ENCODE results near the gene MANF. TPM values are rescaled to one million over a fixed set of nuclear protein-coding genes. Genes with fewer than 3 reads are reported as not detected.
A peak's percentile ranks its signal among the peaks of the same experiment; 100 is the strongest.

Gene MANF
- total RNA-seq, 1 experiment from 2014 or later, result 271 TPM

- no TSS peak for BruUV-seq (replicated peaks)
These were observed 46.5 kb upstream of the MANF start for GRCh38 chr3:51338632-51339031.

DNA sequence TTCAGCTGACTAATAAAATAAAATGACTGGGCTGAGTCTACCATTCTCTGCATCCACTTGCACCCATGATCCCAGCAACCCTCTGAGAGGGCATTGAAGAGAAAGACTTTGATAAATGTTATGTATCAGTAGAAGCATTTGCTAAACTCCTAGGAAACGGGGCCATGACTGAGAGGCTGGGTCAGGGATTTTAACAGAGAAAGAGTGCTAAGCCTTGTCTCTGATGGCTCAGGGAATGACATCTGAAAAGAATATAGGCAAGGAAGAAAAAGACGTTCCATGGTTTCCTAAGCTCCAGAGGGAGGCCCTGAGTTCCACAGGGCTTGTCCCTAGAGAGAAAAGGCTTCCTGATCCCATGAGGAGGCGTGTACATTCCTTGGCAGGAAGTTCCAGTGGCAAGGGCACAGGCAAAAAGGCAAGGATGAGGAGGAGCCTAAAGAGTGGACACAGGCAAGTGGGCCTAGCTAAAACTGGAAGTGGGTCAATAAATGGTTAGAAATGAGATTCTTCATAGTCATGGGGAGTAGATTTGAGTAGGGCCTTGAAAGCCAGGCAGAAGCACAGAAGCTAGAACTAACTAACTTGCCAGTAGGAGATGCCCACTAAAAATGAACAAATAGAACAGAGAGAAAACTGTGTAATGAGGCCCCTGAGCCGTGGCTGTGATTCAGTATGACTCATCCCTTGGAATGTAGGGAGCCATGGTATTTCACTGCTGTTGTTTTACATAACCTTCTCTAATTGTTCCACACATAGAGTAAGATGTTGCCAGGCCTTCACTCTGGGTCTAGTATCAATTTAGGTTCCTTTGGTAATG lies 44.9 kb upstream of the MANF start:
- Mint-ChIP-seq H3K9me3 (ENCODE audit: unreplicated experiment) (no peaks in the 10 kb centered on the region), H3K27ac (ENCODE audit: low read depth, unreplicated experiment) (peak overlapping the region; percentile 97), H3K4me3 (ENCODE audit: unreplicated experiment) (peak overlapping the region; percentile 17), H3K27me3 (ENCODE audit: insufficient read depth, unreplicated experiment) (no peaks in the 10 kb centered on the region), H3K4me1 (ENCODE audit: insufficient read depth, unreplicated experiment) (peaks cover 46% of the 10 kb centered on the region), H3K36me3 (ENCODE audit: insufficient read depth, unreplicated experiment) (no peaks in the 10 kb centered on the region)
- intact Hi-C loops (cut with micrococcal nuclease), result loop anchor here (2.0 kb wide), 1 partner anchor 33 kb away; no protein-coding TSS in a partner anchor
- peak; percentile 91 for DNase-seq (ENCODE audit: unreplicated experiment)
- ChIA-PET POLR2A (interaction anchor here (0.7 to 2.3 kb wide), 2 partner anchors 45 to 724 kb away, joined by 3 to 9 read pairs; partner anchors contain the start of gene MANF), CTCF (interaction anchor here (0.6 to 2.0 kb wide), 12 partner anchors 9 to 724 kb away, joined by 3 to 8 read pairs (median 3); no protein-coding TSS in a partner anchor)
- TSS peak; percentile 97 for BruUV-seq (replicated peaks)
- TF ChIP-seq, protein P1, sequence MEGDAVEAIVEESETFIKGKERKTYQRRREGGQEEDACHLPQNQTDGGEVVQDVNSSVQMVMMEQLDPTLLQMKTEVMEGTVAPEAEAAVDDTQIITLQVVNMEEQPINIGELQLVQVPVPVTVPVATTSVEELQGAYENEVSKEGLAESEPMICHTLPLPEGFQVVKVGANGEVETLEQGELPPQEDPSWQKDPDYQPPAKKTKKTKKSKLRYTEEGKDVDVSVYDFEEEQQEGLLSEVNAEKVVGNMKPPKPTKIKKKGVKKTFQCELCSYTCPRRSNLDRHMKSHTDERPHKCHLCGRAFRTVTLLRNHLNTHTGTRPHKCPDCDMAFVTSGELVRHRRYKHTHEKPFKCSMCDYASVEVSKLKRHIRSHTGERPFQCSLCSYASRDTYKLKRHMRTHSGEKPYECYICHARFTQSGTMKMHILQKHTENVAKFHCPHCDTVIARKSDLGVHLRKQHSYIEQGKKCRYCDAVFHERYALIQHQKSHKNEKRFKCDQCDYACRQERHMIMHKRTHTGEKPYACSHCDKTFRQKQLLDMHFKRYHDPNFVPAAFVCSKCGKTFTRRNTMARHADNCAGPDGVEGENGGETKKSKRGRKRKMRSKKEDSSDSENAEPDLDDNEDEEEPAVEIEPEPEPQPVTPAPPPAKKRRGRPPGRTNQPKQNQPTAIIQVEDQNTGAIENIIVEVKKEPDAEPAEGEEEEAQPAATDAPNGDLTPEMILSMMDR (IDR thresholded peaks at IDR 0.05; ENCODE audit: unreplicated experiment), result no peak

More at GRCh38 chr3:51338632-51339031, 46.5 kb upstream of the MANF start:
- POLR2A ChIA-PET, result interaction anchor here (1.1 kb wide), 1 partner anchor 33 kb away, joined by 5 read pairs; no protein-coding TSS in a partner anchor
- Mint-ChIP-seq H3K27me3 (ENCODE audit: insufficient read depth, unreplicated experiment) (no peaks in the 10 kb centered on the region), H3K9me3 (ENCODE audit: unreplicated experiment) (no peaks in the 10 kb centered on the region), H3K4me1 (ENCODE audit: insufficient read depth, unreplicated experiment) (peaks cover 32% of the 10 kb centered on the region), H3K4me3 (ENCODE audit: unreplicated experiment) (no peak overlapping the region), H3K36me3 (ENCODE audit: insufficient read depth, unreplicated experiment) (no peaks in the 10 kb centered on the region), H3K27ac (ENCODE audit: low read depth, unreplicated experiment) (no peak overlapping the region)
- CTCF ChIA-PET, result interaction anchor here (0.6 to 2.0 kb wide), 8 partner anchors 11 to 992 kb away, joined by 3 to 8 read pairs (median 6); no protein-coding TSS in a partner anchor
- intact Hi-C loops (cut with micrococcal nuclease), result no loop called here
- peak; percentile 27 for DNase-seq (ENCODE audit: unreplicated experiment)
- TF ChIP-seq, protein P1 (IDR thresholded peaks at IDR 0.05; ENCODE audit: unreplicated experiment), result no peak

DNA sequence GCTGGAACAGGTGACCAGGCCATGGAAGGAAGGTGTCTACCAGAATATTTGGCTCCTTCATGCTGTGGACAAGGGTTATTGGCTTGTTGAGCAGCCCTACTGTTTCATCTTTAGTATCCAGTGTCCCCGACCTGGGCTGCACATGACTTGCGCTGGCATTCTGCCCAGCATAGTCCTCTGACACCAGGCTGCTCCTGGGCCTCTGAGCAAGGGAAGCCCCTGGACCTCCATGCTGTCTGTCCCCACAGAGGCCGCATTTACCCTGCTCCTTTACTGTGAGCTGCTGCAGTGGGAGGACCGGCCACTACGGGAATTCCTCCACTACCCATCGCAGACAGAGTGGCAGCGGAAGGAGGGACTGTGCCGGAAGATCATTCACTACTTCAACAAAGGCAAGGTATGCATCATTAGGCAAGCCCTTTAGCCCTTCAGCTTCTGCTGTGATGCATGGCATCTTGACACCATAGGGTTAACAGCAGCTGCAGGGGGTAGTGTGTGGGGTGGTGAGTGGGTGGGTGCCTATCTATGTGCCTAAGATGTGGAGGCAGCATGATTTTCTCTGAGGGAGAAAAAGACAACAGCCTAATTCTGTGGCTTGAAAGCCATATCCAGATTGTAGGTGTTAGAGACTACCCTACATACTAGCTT lies 44.0 kb upstream of the MANF start:
- TF ChIP-seq, protein P1 (IDR thresholded peaks at IDR 0.05; ENCODE audit: unreplicated experiment), result no peak
- peak overlapping the region; percentile 97 for H3K27ac Mint-ChIP-seq (ENCODE audit: low read depth, unreplicated experiment)

More for the DNA sequence above, 44.0 kb upstream of the MANF start:
- POLR2A ChIA-PET, result interaction anchor here (0.7 to 2.3 kb wide), 2 partner anchors 44 to 725 kb away, joined by 3 to 9 read pairs; partner anchors contain the start of gene MANF
- peaks cover 46% of the 10 kb centered on the region for H3K4me1 Mint-ChIP-seq (ENCODE audit: insufficient read depth, unreplicated experiment)
- H3K27me3 Mint-ChIP-seq (ENCODE audit: insufficient read depth, unreplicated experiment), result no peaks in the 10 kb centered on the region
- no peaks in the 10 kb centered on the region for H3K36me3 Mint-ChIP-seq (ENCODE audit: insufficient read depth, unreplicated experiment)
- H3K9me3 Mint-ChIP-seq (ENCODE audit: unreplicated experiment), result no peaks in the 10 kb centered on the region
- intact Hi-C loops (cut with micrococcal nuclease), result loop anchor here (2.0 kb wide), 1 partner anchor 32 kb away; no protein-coding TSS in a partner anchor
- CTCF ChIA-PET, result interaction anchor here (0.6 to 1.2 kb wide), 9 partner anchors 29 to 725 kb away, joined by 3 to 6 read pairs (median 3); no protein-coding TSS in a partner anchor
- no TSS peak for BruUV-seq (replicated peaks)
- peak; percentile 38 for DNase-seq (ENCODE audit: unreplicated experiment)
- H3K4me3 Mint-ChIP-seq (ENCODE audit: unreplicated experiment), result no peak overlapping the region
